Stimulated activated CD8-positive, alpha-beta memory T cell treated with anti-CD3 and anti-CD28 coated beads, Interleukin-2, amount 100 ng/mL, for 1 hour (primary cell): ENCODE measurements around the gene COL6A3.
"Not testable (repeated sequence)": the region's sequence is repeated elsewhere in the genome, so short reads cannot be mapped to it uniquely, and the experiment has no call there.

Experiments used
- DNase-seq, 2 donors: peaks; one replicate each; pipeline ENCODE4 v3.0.0-alpha.2; 2020; ENCODE audit warnings: low read depth in 2 of 2

The COL6A3 gene

GRCh38 chr2:237418300-237418699 is 4.3 kb upstream of the COL6A3 start:
- DNase-seq, result no peak

DNA sequence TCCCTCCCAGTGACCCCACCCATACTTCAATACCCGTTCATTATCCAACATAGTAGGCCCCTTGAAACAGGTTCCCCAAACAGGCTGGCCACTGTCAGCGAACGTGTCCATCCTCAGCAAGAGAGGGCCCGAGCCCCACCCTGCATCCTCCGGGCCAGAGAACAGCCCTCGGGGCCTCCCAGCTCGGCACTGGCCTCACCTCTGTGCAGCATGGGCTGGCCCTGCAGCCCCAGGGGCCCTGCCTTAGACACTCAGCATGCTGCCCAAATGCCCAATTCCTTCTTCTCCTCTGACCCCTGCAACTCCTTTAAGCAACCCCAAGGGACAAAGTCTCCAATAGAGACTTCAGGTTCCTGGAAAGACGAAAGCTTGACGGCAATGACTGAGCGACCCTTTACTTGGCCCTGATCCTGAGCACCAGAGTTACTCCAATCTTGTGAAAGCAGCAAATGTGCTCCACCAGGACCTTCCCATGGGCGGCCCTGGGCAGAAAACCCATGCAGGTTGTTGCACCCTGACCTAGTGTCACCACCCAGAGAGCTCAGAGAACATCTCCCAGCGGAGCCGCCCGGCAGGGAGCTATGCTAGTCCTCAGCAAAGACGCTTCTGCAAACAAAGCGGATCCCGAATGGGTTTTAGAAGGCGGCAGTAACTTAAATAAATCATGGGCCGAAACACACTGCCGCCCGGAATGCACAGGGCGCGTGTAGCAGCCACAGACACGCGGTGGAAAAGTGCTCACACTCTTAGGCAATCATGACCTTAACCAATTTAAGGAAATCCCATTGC is 782 bp downstream of the COL6A3 start:
- no peak for DNase-seq

DNA sequence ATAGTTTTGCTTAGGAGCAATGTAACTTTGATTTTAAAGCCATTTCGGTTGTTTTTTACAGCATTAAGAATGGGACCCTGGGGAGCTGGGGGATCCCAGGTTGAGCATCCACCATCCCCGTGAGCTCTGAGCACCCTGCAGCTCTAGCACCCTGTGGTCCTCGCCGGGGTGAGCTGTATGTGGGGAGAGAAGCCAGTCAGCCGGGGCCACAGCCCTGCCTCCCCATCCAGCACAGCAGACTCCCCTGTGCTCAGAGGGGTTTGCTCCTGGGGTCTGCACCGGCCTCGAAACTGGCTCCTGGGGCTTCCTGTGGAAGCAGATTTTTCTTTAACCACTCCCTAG is 1.3 kb downstream of the COL6A3 start:
- DNase-seq, result no peak

DNA sequence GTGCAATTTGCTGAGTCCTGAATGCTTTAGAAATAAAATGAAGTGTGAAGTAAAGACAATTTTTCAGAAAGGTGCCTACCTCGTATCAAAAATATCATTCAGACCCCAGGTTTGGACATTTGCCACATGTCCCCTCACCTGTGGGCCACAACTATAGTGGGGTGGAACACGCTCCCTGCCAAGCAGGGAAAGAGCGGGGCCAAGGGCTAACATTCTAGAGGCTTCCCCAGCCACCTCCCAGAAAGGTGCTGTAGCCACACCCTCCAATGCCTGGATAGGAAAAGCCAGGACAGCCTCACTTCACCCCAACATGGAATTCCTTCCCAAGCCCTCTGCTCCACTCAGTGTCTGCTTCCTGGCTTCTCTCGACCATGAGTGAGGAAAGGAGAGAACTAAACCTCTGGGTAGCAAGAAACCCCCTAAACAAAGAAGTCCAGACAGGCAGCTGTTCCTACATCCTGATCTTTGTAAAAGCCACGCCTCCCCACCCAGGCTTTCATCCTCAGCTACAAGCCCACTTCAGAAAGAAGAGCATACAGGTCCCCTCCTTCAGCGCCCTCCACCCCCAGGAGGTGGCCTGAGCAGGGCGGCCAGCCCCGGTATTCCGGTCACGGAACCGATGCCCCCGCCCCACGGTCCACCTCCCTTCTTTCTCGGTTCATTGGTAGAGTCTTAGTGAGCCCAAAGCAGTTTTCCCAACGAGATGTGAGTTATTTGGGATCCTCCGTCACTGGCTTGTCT is 2.1 kb downstream of the COL6A3 start:
- no peak for DNase-seq

DNA sequence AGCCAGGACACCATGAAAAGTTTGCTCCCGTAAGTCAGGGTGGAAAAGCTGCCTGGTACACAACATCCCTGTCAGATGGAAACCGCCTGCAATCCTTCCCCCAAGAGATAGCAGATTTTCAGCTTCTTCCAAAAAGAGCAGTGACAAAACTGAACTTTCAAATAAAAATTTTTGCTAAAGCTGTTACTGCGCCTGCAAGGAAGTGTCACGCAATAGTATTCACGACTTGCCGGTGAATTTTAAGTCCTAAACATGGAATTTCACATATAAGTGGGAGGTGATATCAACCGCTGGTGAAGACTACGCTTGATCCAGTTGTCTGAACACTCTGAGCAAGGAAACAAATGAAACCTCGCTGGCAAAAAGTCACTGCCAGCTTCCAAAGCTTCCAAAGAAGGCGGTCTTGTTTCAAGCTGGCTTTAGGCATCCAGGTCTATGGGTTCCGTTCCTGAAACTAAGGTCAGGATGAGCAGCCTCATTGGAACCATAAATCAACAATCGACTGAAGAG is 2.8 kb downstream of the COL6A3 start:
- DNase-seq, result no peak

DNA sequence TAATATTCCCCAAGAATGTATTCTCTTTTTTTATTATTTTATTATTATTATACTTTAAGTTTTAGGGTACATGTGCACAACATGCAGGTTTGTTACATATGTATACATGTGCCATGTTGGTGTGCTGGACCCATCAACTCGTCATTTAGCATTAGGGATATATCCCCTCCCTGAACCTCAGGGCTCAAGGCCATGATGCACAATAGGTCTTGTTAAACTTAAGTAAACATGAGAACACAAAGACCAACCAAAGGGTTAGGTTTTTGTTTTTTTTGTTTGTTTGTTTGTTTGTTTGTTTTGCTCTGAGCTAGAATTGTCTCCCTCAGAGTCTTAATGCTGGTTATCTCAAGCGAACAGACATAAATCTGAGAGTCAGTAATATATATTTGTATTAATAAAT is 4.7 kb downstream of the COL6A3 start:
- DNase-seq, result not testable (repeated sequence)

- no peak for DNase-seq
Observed at GRCh38 chr2:237408335-237409000, 5.5 kb downstream of the COL6A3 start.

- DNase-seq, result no peak
Observed at GRCh38 chr2:237407700-237408099, 6.3 kb downstream of the COL6A3 start.

DNA sequence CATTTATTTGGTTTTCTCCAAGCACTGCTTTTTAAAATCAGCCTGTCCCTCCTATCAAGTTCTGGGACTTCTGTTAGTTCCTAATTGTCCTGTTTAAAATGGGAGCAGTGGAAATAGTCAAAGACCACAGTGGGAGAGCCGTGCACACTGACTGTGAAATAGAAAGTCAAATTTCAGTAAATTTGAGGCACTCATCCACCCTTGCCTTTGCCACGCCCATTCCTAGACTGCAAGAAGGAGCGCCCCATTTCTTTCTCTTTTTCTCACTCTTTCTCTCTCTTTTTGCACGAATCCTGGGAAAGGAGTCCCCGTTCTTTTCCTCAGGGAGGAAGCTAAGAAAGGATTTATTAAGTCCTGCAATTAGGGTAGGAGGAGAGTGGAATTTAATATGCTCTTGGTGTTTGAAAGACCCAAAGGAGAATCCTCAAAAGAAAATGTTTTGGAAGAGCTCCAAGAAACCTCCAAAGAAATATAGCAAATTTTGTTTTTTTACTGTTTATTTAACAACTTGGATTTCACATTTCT is 7.5 kb downstream of the COL6A3 start:
- no peak for DNase-seq

GRCh38 chr2:237405605-237406004 is 8.4 kb downstream of the COL6A3 start:
- no peak for DNase-seq

GRCh38 chr2:237405006-237405559 is 8.9 kb downstream of the COL6A3 start:
- no peak for DNase-seq

DNA sequence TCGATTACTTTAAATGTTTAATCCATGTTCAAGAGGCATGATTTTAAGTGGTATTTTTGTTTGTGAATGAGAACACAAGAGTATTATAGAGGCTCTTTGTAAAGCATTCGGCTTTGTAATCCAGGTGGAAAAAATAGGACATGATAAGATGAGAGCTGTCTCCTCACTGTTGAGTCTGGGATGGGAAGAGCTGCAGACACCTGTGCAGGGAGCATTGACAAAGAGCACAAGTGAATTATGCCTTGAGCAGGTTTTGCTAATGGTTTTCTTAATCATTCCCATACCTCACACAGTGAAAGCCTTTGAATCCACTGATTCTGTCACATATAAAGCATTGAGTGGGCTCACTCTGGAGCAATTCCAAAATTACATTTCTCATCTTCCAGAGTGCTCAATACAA is 9.6 kb downstream of the COL6A3 start:
- no peak for DNase-seq

DNA sequence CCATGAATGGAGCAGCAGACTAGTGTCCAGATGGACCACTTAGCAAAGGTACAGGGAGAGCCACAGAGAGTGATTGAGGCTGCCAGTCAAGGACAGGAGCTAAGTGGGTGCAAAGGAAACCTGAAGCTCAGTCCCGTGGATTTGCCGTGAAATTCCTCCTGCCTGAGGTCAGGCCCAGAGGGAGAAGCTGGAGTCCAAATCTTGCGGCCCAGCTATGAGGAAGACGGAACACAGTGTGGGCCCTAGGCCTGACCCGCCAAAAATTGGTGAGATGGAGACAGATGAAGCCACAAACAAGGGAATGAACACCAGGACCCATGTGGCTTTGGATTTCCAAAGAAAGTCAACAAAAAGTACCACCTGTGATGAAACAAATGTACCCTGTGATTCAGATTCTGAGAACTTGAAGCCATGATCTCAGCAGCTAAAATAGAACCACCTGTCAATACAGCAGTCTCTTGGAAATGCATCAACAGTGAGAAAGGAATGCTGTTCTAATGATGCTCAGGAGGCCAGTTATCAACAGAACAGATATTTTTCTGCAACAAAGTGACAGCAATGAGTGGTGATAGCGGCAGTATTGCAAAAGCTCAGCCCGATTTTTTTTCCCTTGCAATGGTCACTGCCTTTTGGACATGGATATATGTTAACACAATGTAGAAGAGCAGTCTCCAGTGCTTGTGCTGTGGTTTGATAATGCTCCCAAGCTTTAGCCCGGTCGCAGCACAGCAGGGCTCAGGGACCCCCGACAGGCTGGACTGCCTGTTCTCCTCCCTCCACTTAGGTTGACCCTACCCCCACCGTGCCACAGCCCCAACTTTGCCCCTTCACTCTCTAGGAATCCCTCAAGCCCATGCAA is 10.7 kb downstream of the COL6A3 start:
- DNase-seq, result no peak

DNA sequence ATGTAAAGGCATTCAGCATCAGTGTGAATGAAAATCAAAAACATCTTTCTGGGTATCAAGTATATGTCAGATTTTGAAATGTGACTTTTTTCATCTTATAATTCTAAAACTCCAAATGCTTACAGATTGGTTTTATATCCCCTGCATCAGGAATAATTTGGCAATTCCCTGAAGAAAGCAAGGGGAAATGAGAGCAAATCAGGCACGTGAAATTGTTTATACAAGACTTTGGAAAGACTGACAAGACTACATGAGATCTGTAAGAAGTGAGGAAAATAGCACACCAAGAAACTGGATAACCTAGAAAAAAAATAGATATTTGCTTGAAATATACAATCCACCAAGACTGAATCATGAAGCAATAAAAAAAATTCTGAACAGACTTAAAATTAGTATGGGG is 13.8 kb downstream of the COL6A3 start:
- no peak for DNase-seq

GRCh38 chr2:237397072-237397471 is 16.9 kb downstream of the COL6A3 start:
- DNase-seq, result no peak

DNA sequence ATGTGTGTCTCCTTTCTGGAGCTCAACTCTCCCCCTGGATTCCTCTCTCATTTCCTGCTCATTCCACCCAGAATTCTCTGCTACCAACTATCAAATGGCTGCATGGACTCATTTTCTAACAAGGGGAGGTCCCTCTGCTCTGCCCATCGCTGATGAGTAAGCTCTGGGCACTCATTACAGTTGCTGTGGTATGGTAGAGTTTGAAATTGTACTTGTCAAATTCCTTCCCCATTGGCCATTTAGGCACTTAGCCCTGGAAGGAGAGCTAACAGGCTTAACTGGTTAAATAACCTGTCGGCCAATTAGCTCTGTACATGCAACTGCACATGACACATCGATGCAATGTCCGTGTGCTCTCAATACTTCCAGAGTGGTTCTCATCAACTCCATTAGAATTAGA is 20.4 kb downstream of the COL6A3 start:
- no peak for DNase-seq

DNA sequence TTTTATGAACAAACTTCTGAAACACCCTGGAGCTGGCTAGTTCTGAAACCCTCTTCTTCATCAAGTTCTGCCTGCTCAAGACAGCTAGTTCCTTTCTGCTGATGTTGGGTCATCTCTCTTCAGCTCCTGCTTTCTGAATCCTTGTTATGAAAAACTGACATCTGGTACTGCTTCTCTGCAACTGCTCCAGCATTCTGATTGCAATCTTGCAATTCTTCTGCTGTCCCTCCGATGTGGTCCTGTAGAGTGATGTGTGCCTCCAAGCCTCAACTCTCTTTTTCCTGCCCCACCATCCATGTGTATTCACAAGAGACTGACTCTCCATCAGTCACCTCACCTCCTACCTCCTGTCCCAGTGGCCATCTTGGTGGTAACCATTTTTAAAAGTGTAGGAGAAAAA is 21.8 kb downstream of the COL6A3 start:
- no peak for DNase-seq

- no peak for DNase-seq
Observed at GRCh38 chr2:237391140-237391539, 22.8 kb downstream of the COL6A3 start.

GRCh38 chr2:237390235-237390634 is 23.7 kb downstream of the COL6A3 start:
- no peak for DNase-seq

GRCh38 chr2:237389831-237390230 is 24.1 kb downstream of the COL6A3 start:
- DNase-seq, result no peak

- no peak for DNase-seq
Observed at GRCh38 chr2:237388036-237388435, 25.9 kb downstream of the COL6A3 start.
